Measurements from ENCODE around the gene SRXN1.

DNA sequence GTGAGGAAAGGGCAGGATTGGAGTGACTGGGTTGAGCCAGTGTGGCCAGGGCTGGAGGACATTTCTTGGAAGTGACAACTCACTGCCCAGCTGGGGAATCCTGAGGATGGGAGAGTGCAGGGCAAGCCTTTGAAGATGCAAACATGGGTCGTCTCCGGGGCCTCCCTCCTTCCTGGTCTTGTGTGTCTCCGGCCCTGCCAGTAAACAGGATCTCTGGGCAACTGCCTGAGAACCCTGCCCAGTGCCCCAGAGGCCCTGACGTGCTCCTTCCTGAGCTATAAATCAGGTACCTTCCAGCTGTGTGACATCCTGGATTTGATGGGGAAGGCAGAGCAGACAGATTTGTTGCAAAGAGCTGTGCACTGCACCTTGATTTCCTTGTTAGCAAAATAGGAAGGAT, 30.0 kb downstream of the SRXN1 start:
- TF ChIP-seq, protein P1, sequence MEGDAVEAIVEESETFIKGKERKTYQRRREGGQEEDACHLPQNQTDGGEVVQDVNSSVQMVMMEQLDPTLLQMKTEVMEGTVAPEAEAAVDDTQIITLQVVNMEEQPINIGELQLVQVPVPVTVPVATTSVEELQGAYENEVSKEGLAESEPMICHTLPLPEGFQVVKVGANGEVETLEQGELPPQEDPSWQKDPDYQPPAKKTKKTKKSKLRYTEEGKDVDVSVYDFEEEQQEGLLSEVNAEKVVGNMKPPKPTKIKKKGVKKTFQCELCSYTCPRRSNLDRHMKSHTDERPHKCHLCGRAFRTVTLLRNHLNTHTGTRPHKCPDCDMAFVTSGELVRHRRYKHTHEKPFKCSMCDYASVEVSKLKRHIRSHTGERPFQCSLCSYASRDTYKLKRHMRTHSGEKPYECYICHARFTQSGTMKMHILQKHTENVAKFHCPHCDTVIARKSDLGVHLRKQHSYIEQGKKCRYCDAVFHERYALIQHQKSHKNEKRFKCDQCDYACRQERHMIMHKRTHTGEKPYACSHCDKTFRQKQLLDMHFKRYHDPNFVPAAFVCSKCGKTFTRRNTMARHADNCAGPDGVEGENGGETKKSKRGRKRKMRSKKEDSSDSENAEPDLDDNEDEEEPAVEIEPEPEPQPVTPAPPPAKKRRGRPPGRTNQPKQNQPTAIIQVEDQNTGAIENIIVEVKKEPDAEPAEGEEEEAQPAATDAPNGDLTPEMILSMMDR (IDR thresholded peaks at IDR 0.05; ENCODE audit: low read length): no peak
- no peak for TF ChIP-seq EZH2phosphoT487 (IDR thresholded peaks at IDR 0.05; ENCODE audit: low read length)
- no peak for TF ChIP-seq EZH2 (optimal IDR thresholded peaks at IDR 0.05; ENCODE audit: low read depth, low read length)

All from MM.1S (cell line).